ENCODE data around the gene JMJD6. TPM values are rescaled to one million over a fixed set of nuclear protein-coding genes. Genes with fewer than 3 reads are reported as not detected.
"Not testable (repeated sequence)": the region's sequence is repeated elsewhere in the genome, so short reads cannot be mapped to it uniquely, and the experiment has no call there.

JMJD6 gene
- total RNA-seq, 4 donors from 2014 or later, result 21.5 to 42.6 (median 38.8) TPM

DNA sequence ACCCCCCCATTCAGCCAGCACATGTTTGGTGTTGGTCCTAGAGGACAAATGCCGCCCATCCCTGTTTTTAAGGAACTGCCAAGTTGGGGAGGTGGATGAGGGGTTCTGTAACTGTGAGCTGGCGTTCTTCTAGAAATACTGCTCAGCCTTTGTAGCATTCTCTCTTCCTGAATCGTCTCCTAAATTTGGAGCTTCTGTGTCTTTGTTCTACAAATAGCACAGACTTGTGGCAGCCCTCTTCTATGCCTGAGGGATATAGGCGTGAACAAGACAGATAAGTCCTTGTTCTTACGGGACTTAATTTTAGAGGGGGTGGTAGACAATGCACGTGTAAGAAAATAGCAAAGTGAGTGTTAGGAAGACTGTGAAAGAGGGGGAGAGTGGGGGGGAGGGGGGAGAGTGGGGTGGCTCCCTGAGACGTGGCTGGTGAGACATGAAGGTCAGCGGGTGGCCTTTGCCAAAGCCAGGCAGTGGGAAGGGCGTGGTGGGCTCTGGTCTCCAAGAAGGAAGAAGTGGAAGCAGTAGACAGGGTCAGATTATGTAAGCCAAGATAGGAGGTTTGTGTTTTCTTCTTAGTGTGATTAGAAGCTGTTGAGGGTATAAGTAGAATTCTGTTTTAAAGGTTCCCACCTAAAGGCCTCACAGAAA is 21.4 kb upstream of the JMJD6 start:
- no peak overlapping the region for H3K27ac ChIP-seq
- no peaks in the 10 kb centered on the region for H3K27me3 ChIP-seq
- H3K9me3 ChIP-seq, result no peaks in the 10 kb centered on the region
- no peak for DNase-seq
- no peaks in the 10 kb centered on the region for H3K4me1 ChIP-seq
- peaks cover 0 to 52% (median 4%) of the 10 kb centered on the region in 3 donors for H3K36me3 ChIP-seq
- no peak for TF ChIP-seq POLR2A (IDR thresholded peaks at IDR 0.05)
- TF ChIP-seq, protein P1, sequence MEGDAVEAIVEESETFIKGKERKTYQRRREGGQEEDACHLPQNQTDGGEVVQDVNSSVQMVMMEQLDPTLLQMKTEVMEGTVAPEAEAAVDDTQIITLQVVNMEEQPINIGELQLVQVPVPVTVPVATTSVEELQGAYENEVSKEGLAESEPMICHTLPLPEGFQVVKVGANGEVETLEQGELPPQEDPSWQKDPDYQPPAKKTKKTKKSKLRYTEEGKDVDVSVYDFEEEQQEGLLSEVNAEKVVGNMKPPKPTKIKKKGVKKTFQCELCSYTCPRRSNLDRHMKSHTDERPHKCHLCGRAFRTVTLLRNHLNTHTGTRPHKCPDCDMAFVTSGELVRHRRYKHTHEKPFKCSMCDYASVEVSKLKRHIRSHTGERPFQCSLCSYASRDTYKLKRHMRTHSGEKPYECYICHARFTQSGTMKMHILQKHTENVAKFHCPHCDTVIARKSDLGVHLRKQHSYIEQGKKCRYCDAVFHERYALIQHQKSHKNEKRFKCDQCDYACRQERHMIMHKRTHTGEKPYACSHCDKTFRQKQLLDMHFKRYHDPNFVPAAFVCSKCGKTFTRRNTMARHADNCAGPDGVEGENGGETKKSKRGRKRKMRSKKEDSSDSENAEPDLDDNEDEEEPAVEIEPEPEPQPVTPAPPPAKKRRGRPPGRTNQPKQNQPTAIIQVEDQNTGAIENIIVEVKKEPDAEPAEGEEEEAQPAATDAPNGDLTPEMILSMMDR (IDR thresholded peaks at IDR 0.05), result no peak
- no peak overlapping the region for H3K4me3 ChIP-seq

DNA sequence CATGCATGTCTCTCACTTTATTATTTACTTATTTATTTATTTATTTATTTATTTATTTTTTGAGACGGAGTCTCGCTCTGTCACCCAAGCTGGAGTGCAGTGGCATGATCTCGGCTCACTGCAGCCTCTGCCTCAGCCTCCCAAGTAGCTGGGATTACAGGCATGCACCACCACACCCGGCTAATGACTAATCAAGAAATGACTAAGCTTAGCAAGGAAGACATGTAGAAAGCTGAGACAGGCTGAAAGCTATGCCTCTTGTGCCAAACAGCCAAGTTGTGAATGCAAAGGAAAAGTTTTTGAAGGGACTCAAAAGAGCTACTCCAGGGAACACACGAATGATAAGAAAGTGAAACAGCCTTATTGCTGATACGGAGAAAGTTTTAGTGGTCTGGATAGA is 19.4 kb upstream of the JMJD6 start:
- H3K27ac ChIP-seq, H3K4me1 ChIP-seq, H3K9me3 ChIP-seq, H3K4me3 ChIP-seq, H3K27me3 ChIP-seq, DNase-seq: not testable (repeated sequence)
- H3K36me3 ChIP-seq, result peaks cover 0 to 64% (median 4%) of the 10 kb centered on the region in 3 donors

DNA sequence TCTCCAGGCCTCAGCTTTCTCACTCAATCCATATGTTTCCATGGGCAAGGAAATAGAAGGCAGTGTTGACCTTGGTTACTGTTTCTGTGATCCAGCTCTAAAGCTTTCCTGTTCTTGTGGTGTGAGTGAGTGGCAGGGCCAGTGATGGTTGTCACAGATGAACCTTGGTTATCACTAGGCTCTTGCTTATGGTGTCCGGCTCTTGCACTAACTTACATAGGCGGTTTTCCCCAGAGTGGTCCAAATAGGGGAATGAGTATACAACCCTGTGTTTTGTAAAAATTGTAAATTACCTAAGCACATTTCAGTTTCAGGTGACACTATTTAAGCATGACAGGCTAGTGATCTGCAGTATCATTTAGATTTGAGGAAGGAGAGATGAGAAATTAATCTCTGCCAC is 18.3 kb upstream of the JMJD6 start:
- Histone ChIP-seq H3K27me3 (no peaks in the 10 kb centered on the region), H3K9me3 (no peaks in the 10 kb centered on the region), H3K36me3 (peaks cover 0 to 64% (median 4%) of the 10 kb centered on the region in 3 donors), H3K4me3 (no peak overlapping the region), H3K4me1 (peaks cover 0 to 3% (median 0%) of the 10 kb centered on the region in 4 donors), H3K27ac (no peak overlapping the region)
- TF ChIP-seq POLR2A (IDR thresholded peaks at IDR 0.05), result no peak
- TF ChIP-seq, protein P1 (IDR thresholded peaks at IDR 0.05), result no peak
- no peak for DNase-seq

DNA sequence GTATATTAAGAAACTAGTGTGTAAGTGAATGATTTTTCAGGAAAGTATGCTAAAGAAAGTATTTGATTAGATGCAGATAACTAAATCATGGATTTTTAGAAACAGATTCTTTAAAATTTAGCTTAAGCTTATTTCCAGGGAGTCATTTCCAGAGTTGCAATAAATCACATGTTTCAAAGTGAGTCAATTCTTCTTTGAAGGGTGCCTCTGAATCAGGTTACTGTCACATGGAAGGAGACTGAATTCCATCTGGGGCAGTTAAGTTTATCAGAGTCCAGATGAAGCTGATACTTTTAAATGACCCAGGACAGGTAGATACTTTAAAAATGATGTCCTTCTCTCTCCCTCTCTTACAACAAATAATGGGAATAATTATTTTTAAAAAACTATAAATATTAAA is 16.6 kb upstream of the JMJD6 start:
- H3K36me3 ChIP-seq, result peaks cover 0 to 59% (median 4%) of the 10 kb centered on the region in 3 donors
- H3K9me3 ChIP-seq, result no peaks in the 10 kb centered on the region
- peaks cover 0 to 19% (median 4%) of the 10 kb centered on the region in 4 donors for H3K4me1 ChIP-seq
- DNase-seq, result no peak
- H3K27me3 ChIP-seq, result no peaks in the 10 kb centered on the region
- H3K27ac ChIP-seq, result no peak overlapping the region
- TF ChIP-seq POLR2A (IDR thresholded peaks at IDR 0.05), result no peak
- TF ChIP-seq, protein P1 (IDR thresholded peaks at IDR 0.05), result no peak
- H3K4me3 ChIP-seq, result no peak overlapping the region

DNA sequence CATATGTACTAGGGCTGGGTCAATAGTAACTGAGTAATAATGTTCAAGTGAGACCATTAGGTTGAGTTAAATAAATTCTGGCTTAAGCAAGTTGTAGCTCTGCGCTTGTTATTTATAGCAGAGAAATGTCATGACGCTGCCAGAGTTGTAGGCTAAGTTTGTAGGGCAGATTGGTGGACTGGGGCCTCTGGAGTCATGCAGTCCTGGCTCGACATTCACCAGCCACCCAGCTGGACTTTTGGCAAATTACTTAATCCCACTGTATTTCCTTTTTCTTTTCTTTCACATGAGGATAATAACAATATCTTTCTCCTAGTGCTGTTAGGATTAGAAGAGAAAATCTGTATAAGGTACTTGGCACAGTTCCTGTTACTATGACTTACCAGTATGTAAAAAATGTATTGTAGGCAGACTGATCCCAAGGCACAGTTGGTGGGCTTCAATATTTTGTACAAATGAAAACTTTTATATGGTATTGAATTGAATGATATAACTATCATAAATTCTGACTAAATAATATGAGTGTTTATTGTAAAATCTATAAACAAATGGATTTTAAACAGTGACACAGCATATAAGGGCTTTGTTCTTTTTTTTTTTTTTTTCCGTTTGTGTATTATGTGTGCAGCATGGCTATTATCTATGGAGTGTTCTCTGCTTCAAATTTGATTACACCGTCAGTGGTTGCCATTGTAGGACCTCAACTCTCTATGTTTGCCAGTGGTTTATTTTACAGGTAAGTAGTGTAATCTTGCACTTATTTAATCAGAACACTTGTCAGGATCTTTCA is 14.1 kb upstream of the JMJD6 start:
- H3K27ac ChIP-seq, result peak overlapping the region in 1 of 4 donors; percentile 28
- no peaks in the 10 kb centered on the region for H3K9me3 ChIP-seq
- peaks cover 0 to 20% (median 4%) of the 10 kb centered on the region in 4 donors for H3K4me1 ChIP-seq

DNA sequence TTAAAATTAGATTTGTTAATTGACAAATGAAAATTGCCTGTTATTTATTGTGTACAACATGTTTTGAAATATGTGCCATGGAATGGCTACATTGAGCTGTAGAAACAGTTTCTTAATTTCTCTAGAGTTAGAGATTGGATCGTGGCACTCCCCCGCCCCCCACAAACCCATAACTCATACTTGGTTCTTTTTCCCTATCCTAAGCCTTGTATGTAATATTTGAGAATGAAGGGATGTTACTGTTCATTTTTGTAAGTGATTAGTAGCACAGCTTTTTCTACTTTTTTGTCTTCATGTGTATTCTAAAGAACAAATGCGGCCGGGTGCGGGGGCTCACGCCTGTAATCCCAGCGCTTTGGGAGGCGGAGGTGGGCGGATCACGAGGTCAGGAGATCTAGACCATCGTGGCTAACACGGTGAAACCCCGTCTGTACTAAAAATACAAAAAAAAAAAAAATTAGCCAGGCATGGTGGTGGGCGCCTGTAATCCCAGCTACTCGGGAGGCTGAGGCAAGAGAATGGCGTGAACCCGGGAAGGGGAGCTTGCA is 13.2 kb upstream of the JMJD6 start:
- H3K27me3 ChIP-seq, H3K9me3 ChIP-seq, DNase-seq, H3K4me3 ChIP-seq: not testable (repeated sequence)
- H3K4me1 ChIP-seq, result peaks cover 0 to 29% (median 8%) of the 10 kb centered on the region in 4 donors
- peak overlapping the region in 1 of 4 donors; percentile 28 for H3K27ac ChIP-seq
- peaks cover 0 to 37% (median 0%) of the 10 kb centered on the region in 3 donors for H3K36me3 ChIP-seq

More for the DNA sequence above, 14.1 kb upstream of the JMJD6 start:
- TF ChIP-seq, protein P1 (IDR thresholded peaks at IDR 0.05), result no peak
- TF ChIP-seq POLR2A (IDR thresholded peaks at IDR 0.05), result no peak
- H3K36me3 ChIP-seq, result peaks cover 0 to 38% (median 4%) of the 10 kb centered on the region in 3 donors
- no peak for DNase-seq
- H3K4me3 ChIP-seq, result no peak overlapping the region
- no peaks in the 10 kb centered on the region for H3K27me3 ChIP-seq

Data from Peyer's patch (tissue), 4 donors.